HG02763 (cell line): ENCODE data around the gene VPS51.
"Not testable (repeated sequence)": the region's sequence is repeated elsewhere in the genome, so short reads cannot be mapped to it uniquely, and the experiment has no call there.

Experiments
- ATAC-seq: cut with Tn5 transposase; IDR thresholded peaks from one replicate; pipeline ENCODE4 v1.9.1; 2021; ENCODE audit warnings: mild to moderate bottlenecking, moderate library complexity; ENCODE audit not compliant: unreplicated experiment

VPS51 gene

DNA sequence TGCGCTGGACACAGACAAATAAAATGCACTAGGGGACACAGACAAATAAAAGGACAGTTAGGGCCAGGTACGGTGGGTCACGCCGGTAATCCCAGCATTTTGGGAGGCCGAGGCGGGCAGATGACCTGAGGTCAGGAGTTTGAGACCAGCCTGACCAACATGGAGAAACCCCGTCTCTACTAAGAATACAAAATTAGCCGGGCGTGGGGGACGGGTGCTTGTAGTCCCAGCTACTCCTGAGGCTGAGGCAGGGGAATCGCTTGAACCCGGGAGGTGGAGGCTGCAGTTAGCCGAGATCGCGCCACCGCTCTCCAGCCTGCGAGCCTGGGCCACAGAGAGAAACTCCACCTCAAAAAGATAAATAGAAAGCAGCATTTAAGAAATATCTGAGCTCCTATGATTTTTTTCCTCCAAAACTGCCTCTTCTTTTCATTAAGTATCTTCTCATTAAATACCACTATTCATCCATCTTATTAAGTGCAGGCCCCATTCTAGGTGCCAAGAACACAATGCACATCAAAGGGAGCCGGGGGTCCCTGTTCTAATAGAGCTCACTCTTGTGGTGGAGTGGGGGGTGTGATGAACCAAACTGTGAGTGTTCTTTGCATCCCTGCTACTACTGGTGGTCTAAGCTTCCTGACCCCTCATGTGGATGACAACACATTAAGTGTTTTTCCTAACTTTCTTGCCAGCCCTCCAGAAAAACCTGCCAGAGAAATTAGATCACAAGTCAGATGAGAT is 22.3 kb downstream of the VPS51 start:
- no peak for ATAC-seq

DNA sequence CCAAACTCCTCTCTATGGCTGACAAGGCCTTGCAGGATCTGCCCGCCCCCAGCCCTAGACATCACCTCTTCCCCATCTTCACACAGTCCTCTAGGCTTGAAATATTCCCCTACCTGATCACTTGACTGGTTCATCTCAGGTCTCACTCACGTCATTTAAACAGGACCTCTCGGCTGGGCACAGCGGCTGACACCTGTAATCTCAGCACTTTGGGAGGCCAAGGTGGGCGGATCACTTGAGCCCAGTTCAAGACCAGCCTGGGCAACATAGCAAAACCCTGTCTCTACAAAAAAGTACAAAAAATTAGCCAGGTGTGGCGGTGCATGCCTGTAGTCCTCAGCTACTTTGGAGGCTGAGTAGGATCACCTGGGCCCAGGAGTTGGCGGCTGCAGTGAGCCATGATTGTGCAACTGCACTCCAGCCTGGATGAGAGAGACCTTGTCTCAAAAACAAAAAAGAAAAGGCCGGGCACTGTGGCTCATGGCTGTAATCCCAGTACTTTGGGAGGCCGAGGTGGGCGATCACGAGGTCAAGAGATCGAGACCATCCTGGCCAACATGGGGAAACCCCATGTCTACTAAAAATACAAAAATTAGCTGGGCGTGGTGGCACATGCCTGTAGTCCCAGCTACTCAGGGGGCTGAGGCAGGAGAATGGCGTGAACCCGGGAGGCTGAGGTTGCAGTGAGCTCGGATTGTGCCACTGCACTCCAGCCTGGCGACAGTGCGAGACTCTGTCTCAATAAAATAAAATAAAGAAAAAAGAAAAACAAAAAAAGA is 23.1 kb downstream of the VPS51 start:
- not testable (repeated sequence) for ATAC-seq

DNA sequence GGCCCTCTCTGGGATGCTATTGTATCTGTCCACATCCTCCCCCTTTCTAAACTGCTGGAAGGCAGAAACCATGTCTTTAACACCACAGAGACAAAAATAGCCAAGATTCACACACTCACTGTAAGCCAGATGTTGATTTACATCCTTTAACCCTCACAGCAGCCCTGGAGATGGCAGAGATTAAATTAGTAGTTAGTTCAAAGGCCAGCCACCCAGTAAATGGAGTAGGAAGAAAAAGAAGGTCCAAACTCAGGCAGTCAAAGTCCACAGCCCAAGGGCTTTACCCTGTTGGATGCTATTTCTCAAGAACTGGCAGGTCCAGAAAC is 23.6 kb downstream of the VPS51 start:
- no peak for ATAC-seq

DNA sequence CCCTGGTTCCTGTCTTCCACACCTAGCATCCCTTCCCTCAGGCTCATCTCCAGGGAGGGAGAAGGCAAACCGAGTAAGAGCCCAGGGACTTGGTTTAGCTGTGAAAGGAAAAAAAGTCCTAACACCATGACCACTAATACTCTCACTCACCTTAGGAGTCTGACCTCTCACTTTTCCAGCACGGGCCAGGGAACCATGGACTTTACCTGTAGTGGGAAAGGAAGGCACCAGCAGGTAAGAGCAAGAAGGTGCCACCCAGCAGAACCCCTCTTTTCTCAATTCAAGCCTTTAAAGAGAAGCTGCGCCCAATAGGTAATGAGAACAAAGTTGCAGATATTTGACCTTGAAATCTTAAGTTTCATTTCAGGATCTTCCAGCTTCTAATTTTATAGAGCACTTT is 24.8 kb downstream of the VPS51 start:
- ATAC-seq, result no peak

DNA sequence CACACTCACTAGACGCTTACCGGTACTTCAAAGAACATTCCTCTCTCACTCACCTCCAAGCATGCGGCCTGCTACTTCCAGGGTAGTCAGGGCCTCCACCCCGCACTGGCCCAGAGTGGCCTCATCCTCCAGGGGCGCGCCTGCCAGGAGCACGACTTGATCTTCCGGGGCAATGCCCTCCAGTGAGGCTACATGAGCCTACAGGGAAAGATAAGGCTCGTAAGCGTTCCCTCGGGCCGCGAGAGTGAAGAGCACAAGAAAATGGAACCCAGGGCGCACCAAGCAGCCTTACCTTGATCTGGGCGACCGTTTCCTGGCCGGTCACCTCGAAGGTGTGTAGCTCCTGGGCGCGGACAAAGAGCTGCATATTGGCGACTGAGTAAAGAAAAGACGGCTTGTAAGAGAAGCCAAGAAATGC is 25.4 kb downstream of the VPS51 start:
- ATAC-seq, result no peak

DNA sequence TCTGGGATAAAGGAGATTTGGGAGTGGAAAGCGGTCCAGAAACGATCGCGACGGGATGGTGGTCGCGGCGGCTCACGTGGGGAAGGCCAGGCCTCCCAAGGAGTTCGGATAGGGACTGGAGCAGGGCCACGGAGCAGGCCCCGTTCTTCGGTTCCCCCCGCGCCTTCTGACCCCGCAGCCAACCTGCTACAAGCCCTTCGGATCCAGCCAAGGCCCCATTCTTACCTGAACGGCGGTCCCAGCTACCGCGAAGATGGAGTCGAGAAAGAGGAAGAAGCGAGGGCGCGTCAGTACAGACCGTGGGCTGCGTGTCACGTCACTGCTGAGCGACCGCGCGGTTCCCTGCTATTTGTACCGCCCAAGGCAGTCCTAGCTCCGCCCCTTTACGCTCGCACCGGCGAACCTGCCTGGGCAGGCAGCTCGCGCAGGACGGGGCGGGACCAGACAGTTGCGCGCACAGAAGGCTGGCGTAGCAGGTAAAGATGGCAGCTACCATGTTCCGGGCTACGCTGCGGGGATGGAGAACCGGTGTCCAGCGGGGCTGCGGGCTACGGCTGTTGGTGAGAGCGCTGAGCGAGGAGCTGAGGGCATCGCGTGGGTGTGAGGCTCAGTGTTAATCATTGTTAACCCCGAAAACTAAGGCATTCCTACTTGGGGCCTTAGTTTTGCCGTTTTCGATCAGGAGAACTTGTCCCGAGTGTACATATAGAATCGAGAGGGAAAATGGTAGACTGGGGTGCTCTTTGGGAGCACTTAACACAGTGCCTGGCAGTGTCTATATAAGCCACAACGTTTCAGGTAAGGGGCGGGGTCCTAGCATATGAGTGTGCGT is 26.1 kb downstream of the VPS51 start, which contains the start of the genes FAU and MRPL49:
TSS of gene FAU (minus strand) at position 270 of the 832 bp plus-strand sequence. CDS start 321 bp downstream, outside the sequence.
TSS of gene MRPL49 (plus strand) at position 457 of the 832 bp plus-strand sequence. CDS start at position 483, 26 bp downstream.
- ATAC-seq, result peak; percentile 65

DNA sequence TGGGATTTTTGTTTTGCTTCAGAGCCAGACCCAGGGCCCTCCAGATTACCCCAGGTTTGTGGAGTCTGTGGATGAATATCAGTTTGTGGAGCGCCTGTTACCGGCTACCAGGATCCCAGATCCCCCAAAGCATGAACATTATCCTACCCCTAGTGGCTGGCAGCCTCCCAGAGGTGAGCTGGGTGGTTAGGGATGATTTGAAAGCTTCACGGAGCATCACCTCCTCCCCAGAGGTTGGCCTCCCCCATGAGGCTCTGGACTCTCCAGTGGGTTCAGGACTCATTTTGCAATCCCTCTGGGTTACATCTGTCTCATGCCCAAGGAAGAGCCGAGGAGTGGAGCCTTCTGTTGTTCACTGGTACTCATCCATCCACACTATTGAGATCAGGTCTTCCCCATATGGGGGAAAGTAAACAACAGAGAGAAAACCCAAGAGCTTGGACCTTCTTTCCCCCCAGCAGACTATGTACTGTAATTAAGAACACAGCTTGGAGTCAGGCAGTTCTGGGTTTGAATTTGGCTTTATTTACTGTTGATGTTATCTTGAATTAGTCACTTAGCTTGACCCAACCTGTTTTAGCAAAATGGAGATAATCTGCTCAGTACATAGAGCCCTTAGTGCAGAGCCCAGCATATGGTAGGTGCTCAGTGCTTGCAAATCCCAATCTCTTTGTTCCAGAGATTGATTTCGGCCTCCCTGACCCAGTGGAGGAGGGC is 28.6 kb downstream of the VPS51 start:
- no peak for ATAC-seq

DNA sequence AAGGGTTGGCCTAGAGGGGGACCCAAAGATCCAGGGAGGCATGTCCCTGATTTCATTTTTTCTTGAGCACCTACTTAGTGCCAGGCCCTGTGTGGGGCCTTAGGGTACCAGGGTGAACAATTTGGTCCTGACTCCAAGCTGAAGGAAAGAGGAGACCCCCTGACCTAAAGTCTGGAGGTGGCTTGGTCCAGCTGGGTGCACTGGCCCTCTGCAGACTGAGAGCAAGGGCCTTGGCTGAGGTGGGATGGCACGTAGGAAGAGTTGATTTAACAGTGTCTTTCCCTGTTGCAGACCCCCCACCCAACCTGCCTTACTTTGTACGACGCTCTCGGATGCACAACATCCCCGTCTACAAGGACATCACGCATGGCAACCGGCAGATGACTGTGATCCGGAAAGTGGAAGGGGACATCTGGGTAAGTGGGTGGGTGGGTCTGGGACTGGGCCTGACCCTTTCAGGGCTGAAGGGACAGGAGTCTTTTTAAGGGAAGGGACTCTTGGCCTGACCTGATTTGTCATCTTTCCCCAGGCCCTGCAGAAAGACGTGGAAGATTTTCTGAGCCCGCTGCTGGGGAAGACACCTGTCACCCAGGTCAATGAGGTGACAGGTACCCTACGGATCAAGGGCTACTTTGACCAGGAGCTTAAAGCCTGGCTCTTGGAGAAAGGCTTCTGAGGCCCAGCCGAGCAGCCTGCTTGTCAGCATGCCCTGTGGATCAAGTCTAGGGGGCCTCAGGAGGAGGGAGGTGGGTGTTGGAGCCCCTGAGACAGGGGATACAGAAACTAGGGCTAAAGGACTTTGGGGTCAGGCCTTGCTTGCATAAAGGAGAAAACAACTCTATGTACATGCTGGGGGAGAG is 29.4 kb downstream of the VPS51 start:
- no peak for ATAC-seq

DNA sequence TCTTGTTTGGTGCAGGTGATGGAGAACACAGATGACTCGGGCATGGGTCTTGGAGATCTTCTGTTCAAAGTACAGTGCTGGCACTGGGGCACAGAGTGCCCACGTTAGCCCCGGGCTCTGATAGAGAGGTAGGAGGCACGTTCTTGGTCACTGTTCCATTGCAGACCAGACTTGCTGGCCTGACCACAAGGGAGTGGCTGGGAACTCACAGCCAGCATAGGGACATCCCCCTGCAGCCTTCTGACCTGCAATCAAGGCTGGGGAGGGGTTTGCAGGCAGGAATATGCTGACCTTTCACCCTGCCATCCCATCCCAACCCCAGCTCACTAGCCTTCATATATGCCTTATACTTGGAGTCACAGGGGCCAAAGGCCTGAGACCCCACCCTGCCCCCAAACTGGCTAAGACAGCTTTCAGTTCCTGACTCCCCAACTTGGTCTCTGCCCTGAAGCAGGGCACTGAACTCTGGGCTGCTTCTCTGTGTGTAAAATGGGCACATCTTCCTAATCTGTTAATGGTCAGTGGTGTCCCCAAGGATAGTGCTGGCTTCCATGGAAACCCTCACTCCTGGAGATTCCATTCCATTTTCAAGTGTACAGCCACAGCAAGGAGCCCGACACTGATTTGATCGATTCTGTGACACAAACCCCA is 30.7 kb downstream of the VPS51 start:
- ATAC-seq, result no peak

DNA sequence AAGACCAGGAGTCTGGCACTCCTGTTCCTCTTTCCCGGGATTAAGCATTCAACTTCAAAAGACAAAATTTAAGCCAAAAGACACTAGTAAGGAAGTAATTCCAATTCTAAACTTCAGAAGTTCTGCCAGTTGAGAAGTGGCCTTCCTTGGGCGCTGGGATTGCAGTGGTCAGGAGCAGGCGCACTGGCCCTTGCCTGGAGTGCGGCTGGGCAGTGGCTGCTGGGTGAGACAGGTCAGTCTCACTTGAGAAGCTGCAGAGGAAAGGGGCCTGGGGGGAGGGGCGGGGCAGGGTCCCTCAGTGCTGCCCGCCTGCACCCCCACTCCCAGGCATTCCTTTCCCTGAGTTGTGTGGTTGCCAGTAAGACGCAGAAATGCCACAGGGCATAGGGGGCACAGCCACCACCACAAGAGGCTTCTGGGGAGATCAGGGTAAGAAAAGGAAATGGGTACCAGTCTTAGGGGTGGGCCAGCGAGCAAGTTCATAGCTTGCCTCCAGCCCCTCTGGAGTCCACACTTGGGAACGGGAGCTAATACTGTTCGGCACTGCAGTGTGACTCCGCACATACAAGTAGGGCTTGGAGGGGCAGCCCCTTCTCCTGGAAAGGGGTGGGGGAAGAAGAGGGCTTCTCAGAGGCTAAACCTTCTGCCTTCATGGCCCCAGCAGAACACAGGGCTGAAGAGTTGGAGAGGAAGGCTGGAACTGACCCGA is 31.6 kb downstream of the VPS51 start:
- no peak for ATAC-seq

DNA sequence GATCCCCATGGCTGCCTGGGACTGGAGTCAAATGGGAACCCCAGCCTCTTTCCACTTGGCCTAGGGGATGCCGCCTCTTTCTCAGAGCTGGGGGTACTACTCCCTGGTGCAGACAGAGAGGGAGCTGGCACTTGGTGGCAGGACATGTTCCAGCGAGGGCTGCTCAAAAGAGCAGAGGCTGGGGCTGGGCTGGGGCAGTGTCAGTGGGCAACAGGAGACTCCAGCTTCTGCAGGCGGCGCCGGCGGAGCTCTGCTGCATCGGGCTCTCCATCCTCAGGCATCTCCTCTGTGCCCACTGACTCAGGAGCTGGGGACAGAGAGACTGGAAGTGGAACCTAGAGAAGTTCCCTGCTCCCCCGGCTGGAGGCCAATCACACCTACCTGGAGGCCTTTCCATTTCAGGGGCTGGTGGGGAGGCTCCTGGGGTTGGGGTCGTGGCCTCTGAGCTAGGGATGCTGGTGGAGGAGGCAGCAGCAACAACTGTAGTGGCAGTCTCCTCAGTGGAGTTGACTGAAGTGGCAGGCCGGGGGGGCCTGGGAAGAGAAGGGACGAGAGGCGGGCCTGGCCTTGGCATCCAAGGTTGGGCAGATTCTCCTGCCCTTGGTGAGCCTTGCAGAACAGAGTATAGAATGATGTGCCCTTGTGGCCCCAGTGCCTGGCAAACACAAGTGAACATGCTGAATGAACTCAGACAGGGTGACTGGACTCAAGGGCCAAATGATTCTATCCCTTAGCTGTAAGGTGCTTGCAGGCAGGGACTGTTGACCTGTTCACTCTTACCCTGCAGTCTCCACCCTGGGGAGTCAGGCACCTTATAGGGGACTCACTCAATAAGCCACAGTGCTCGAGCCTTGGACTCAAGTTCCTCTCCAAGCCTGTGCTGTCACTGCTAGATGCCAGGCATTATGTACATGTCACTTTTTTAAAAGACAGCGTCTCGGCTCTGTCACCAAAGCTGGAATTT is 32.5 kb downstream of the VPS51 start:
- ATAC-seq, result no peak

DNA sequence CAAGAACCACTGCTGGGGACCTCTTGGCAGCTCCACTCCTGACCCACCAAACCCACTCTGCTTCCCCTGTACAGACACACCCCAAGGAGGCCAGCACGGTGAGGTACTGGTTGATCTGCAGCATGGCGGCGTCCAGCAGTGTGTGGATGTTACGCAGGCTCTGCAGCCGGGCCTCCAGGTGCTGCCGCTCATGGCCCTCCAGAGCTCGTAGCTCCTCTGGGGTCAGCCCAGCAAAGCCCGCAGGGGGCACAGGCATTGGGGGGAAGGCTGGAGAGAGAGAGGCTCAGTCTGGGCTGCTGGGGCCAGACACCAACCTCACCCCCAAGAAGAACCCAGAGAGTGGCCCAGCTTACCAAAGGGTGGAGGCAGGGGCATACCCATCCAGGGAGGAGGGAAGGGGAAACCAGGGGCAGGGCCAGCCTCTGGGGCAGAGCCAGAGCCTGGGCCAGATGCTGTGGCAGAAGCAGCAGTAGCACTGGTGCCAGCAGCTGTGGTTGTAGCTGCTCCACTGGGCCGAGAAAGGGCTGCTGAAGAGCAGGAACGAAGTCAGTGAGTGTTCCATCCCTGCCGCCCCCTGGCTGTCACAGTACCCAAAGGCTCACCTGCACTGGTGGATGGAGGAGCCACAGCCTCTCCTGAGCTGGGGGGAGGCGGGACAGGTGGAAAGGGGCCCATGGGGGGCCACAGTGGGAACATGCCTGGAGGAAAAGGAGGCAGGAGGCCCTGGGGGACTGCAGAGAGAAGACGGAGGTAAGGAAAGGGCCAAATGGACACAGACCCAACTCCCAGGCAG is 33.8 kb downstream of the VPS51 start:
- no peak for ATAC-seq

DNA sequence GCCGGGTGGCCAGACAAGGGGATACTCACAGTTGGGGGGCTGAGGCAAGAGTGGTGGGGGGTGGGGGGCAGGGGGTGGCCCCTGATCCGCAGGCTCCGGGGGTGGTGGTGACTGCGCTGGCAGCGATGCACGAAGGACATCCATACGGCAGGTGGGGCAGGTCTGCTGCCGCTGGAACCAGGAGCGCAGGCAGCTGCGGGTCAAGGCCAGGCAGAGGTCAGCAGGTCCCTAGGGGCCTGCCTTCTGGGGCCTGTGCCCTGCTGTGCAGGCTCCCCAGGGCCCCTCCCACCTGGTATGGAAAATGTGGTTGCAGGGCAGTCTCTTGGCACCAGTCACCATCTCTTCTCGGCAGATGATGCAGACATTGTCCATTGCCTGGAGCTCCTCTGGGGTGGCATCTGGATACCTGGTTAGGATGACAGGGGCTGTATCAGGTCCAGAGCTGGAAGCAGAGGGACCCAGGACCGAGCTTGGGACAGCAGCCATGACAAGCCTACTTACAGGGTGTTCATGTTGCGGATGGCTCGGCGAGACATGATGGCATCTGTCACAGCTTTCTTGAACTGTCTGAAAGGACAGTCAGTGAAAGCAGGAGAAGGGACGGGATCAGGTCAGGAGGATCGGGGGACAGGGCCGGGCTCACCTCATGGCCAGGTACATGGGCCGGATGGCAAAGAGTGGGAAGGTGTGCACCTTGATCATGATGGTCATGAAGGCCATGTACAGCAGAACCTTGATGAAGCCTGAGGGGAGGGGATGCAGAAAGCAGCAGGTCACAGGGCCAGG is 34.8 kb downstream of the VPS51 start:
- no peak for ATAC-seq

DNA sequence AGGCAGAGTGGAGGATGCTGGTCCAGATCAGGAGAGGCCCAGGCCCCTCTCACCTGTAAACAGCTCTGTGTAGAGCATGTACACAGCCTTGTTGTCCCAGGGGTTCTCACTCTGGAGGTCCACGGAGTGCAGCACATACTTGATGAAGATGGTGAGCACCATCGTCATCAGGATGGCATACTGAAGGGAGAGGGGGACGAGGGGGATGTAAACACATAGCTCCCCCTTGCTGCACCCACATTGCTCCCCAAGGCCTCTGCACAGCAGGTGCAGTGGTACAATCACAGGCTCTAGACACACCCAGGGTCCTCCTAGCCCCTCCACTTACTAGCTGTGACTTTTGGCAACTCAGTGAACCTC is 35.4 kb downstream of the VPS51 start:
- no peak for ATAC-seq

DNA sequence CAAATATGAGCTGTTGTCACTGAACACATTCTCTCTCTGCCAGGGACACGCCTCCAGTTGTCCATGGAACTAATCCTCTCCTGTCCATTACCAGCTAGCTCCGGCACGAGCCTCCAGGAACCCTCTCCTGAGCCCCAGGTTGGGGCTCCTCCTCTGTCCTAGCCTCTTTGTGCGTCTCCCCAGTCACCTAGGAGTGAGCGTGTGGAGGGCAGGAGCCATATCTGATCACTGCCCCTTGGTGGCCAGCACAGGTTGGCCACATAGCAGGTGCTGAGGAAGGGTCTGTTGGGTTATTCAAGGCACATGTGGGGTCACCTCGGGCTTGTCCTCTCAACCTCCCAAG is 35.9 kb downstream of the VPS51 start:
- ATAC-seq, result no peak
